ENCODE data around the gene WAS. TPM values are rescaled to one million over a fixed set of nuclear protein-coding genes. Genes with fewer than 3 reads are reported as not detected.

Gene WAS
- total RNA-seq, 1 experiment from 2014 or later: 0.10 TPM

- DNase-seq (ENCODE audit: low spot score): no peak
These were observed 28.4 kb downstream of the WAS start for GRCh38 chrX:48711929-48712505.

GRCh38 chrX:48713847-48714246 lies 30.2 kb downstream of the WAS start:
- no peak for DNase-seq (ENCODE audit: low spot score)

- DNase-seq (ENCODE audit: low spot score): no peak
These were observed 31.0 kb downstream of the WAS start for GRCh38 chrX:48714573-48714972.

GRCh38 chrX:48715072-48715471 lies 31.5 kb downstream of the WAS start:
- DNase-seq (ENCODE audit: low spot score): no peak

GRCh38 chrX:48715876-48716502 lies 32.4 kb downstream of the WAS start:
- no peak for DNase-seq (ENCODE audit: low spot score)

- no peak for DNase-seq (ENCODE audit: low spot score)
These were observed 36.4 kb downstream of the WAS start for GRCh38 chrX:48719958-48720357.

GRCh38 chrX:48720577-48721250 lies 37.1 kb downstream of the WAS start:
- DNase-seq (ENCODE audit: low spot score): no peak

GRCh38 chrX:48721916-48722315 lies 38.3 kb downstream of the WAS start:
- DNase-seq (ENCODE audit: low spot score): no peak

GRCh38 chrX:48726596-48726995 lies 43.0 kb downstream of the WAS start:
- no peak for DNase-seq (ENCODE audit: low spot score)

- DNase-seq (ENCODE audit: low spot score): no peak
These were observed 45.1 kb downstream of the WAS start for GRCh38 chrX:48728653-48729052.

GRCh38 chrX:48736303-48736702 lies 52.7 kb downstream of the WAS start:
- DNase-seq (ENCODE audit: low spot score): no peak

- DNase-seq (ENCODE audit: low spot score): no peak
These were observed 53.2 kb downstream of the WAS start for GRCh38 chrX:48736878-48737212.

- peak; percentile 97 for DNase-seq (ENCODE audit: low spot score)
These were observed 53.8 kb downstream of the WAS start for GRCh38 chrX:48737213-48737938.

- no peak for DNase-seq (ENCODE audit: low spot score)
These were observed 54.3 kb downstream of the WAS start for GRCh38 chrX:48737940-48738339.

Other genes with a start within 250 kb of the WAS start
- 0.04 TPM in 1 of 2 replicates, not detected in the other for gene SLC38A5, start 213.5 kb upstream of the WAS start, total RNA-seq (2014; rRNA removed; shearing (Covaris generic))
- gene FTSJ1, start 207.6 kb upstream of the WAS start, total RNA-seq (2014; rRNA removed; shearing (Covaris generic)): 70.7 and 85.9 TPM in 2 replicates
- 17.0 and 18.3 TPM in 2 replicates for gene PORCN, start 174.8 kb upstream of the WAS start, total RNA-seq (2014; rRNA removed; shearing (Covaris generic))
- gene EBP, start 162.0 kb upstream of the WAS start, total RNA-seq (2014; rRNA removed; shearing (Covaris generic)): 129 and 133 TPM in 2 replicates
- gene TBC1D25, start 144.1 kb upstream of the WAS start, total RNA-seq (2014; rRNA removed; shearing (Covaris generic)): 2.6 and 3.2 TPM in 2 replicates
- 154 and 175 TPM in 2 replicates for gene RBM3, start 109.3 kb upstream of the WAS start, total RNA-seq (2014; rRNA removed; shearing (Covaris generic))
- gene WDR13, start 86.3 kb upstream of the WAS start, total RNA-seq (2014; rRNA removed; shearing (Covaris generic)): 42.8 and 49.7 TPM in 2 replicates
- gene SUV39H1, start 12.9 kb downstream of the WAS start, total RNA-seq (2014; rRNA removed; shearing (Covaris generic)): 11.8 and 13.6 TPM in 2 replicates
- gene GLOD5, start 77.9 kb downstream of the WAS start, total RNA-seq (2014; rRNA removed; shearing (Covaris generic)): not detected in 2 replicates
- gene GATA1, start 102.8 kb downstream of the WAS start, total RNA-seq (2014; rRNA removed; shearing (Covaris generic)): not detected in 2 replicates
- 18.7 and 25.2 TPM in 2 replicates for gene HDAC6, start 118.3 kb downstream of the WAS start, total RNA-seq (2014; rRNA removed; shearing (Covaris generic))
- gene ERAS, start 142.7 kb downstream of the WAS start, total RNA-seq (2014; rRNA removed; shearing (Covaris generic)): not detected in 2 replicates
- gene PCSK1N, start 151.8 kb downstream of the WAS start, total RNA-seq (2014; rRNA removed; shearing (Covaris generic)): 9.9 and 16.0 TPM in 2 replicates
- gene TIMM17B, start 214.0 kb downstream of the WAS start, total RNA-seq (2014; rRNA removed; shearing (Covaris generic)): 59.1 and 61.2 TPM in 2 replicates
- gene PQBP1, start 214.1 kb downstream of the WAS start, total RNA-seq (2014; rRNA removed; shearing (Covaris generic)): 53.0 and 61.4 TPM in 2 replicates
- 23.2 and 32.8 TPM in 2 replicates for gene SLC35A2, start 227.8 kb downstream of the WAS start, total RNA-seq (2014; rRNA removed; shearing (Covaris generic))
- gene PIM2, start 235.2 kb downstream of the WAS start, total RNA-seq (2014; rRNA removed; shearing (Covaris generic)): 10.8 and 11.9 TPM in 2 replicates

All from H4 (cell line).